PFSK-1 (cell line): Measurements from ENCODE around the gene GPBAR1.

ENCODE experiments used
- FOXP2 ChIP-seq: optimal IDR thresholded peaks from 2 replicates; pipeline ENCODE3; 2011; ENCODE audit warnings: borderline replicate concordance, control low read depth, inconsistent platforms; ENCODE audit not compliant: insufficient read depth; ENCODE audit errors: extremely low read length, extremely low read depth
- POLR2AphosphoS5 ChIP-seq: IDR thresholded peaks from 2 replicates; pipeline ENCODE4 v1.6.1; 2012; ENCODE audit warnings: low read depth, mild to moderate bottlenecking, control low read depth, low read length, moderate library complexity
- REST ChIP-seq, 2 experiments: IDR thresholded peaks; 2 replicates each; pipeline versions ENCODE4 v1.6.1 to v1.8.0; 2011 to 2012; ENCODE audit warnings: low read depth in 2 of 2, low read length in 2 of 2, control low read depth in 1 of 2, inconsistent platforms in 1 of 2, mild to moderate bottlenecking in 1 of 2, moderate library complexity in 1 of 2; ENCODE audit not compliant: insufficient read depth in 1 of 2
- SIN3A ChIP-seq: IDR thresholded peaks from 2 replicates; pipeline ENCODE4 v1.6.1; 2012; ENCODE audit warnings: mild to moderate bottlenecking, low read length, moderate library complexity, borderline replicate concordance; ENCODE audit not compliant: insufficient read depth
- TAF1 ChIP-seq: IDR thresholded peaks from 2 replicates; pipeline ENCODE4 v1.6.1; 2012; ENCODE audit warnings: low read length, control low read depth, borderline replicate concordance; ENCODE audit not compliant: insufficient read depth

The GPBAR1 gene

GRCh38 chr2:218276986-218277755, 16.4 kb downstream of the GPBAR1 start:
- no peak for TF ChIP-seq FOXP2
- TF ChIP-seq REST (IDR thresholded peaks at IDR 0.05; ENCODE audit: insufficient read depth in 1 of 2, low read depth in 2 of 2, low read length in 2 of 2) = no peak
- TF ChIP-seq POLR2AphosphoS5 = no peak
- TF ChIP-seq TAF1 = no peak
- no peak for TF ChIP-seq SIN3A

- no peak for TF ChIP-seq POLR2AphosphoS5
- TF ChIP-seq SIN3A = no peak
- TF ChIP-seq REST (IDR thresholded peaks at IDR 0.05; ENCODE audit: insufficient read depth in 1 of 2, low read depth in 2 of 2, low read length in 2 of 2) = no peak
- TF ChIP-seq TAF1 = no peak
- no peak for TF ChIP-seq FOXP2
These were observed 17.1 kb downstream of the GPBAR1 start for GRCh38 chr2:218277921-218278320.

- no peak for TF ChIP-seq SIN3A
- TF ChIP-seq REST (IDR thresholded peaks at IDR 0.05; ENCODE audit: insufficient read depth in 1 of 2, low read depth in 2 of 2, low read length in 2 of 2) = no peak
- TF ChIP-seq POLR2AphosphoS5 = no peak
- no peak for TF ChIP-seq TAF1
- TF ChIP-seq FOXP2 = no peak
These were observed 17.9 kb downstream of the GPBAR1 start for GRCh38 chr2:218278531-218279360.

GRCh38 chr2:218280260-218280870, 19.6 kb downstream of the GPBAR1 start:
- TF ChIP-seq SIN3A = no peak
- no peak for TF ChIP-seq POLR2AphosphoS5
- TF ChIP-seq REST (IDR thresholded peaks at IDR 0.05; ENCODE audit: insufficient read depth in 1 of 2, low read depth in 2 of 2, low read length in 2 of 2) = no peak
